Keratinocyte (primary cell): Measurements from ENCODE around the gene CREB3L1. TPM values are rescaled to one million over a fixed set of nuclear protein-coding genes. Genes with fewer than 3 reads are reported as not detected.

Experiments
- DNase-seq: peaks from one replicate; pipeline ENCODE4 v3.0.0-alpha.2; 2011; ENCODE audit warnings: low read depth, missing footprints, low spot score
- FAIRE-seq: peaks from 2 replicates; lab custom pipeline; 2011; peaks lifted over from hg19 to GRCh38; lab: Jason Lieb, UNC
- H2AFZ ChIP-seq: 2 replicates; pipeline ENCODE4 v1.6.0; 2012; ENCODE audit warnings: low read length, control low read depth, inconsistent platforms; ENCODE audit not compliant: control insufficient read depth
- H3K27ac ChIP-seq: 2 replicates; pipeline ENCODE4 v1.5.1; 2011; ENCODE audit warnings: low read length; ENCODE audit not compliant: control insufficient read depth, insufficient read depth
- H3K27me3 ChIP-seq: 3 replicates; pipeline ENCODE4 v1.6.0; 2011; ENCODE audit warnings: low read length; ENCODE audit not compliant: control insufficient read depth, insufficient read depth; ENCODE audit errors: extremely low read depth
- H3K36me3 ChIP-seq, 2 experiments: 2 replicates in 1 of 2; 3 replicates in 1 of 2; pipeline ENCODE4 v1.5.1; 2011; ENCODE audit warnings: low read length in 2 of 2, mild to moderate bottlenecking in 1 of 2; ENCODE audit not compliant: control insufficient read depth in 2 of 2, insufficient read depth in 2 of 2; ENCODE audit errors: extremely low read depth in 1 of 2
- H3K4me1 ChIP-seq: 3 replicates; pipeline ENCODE4 v1.5.1; 2011; ENCODE audit warnings: low read length; ENCODE audit not compliant: control insufficient read depth, insufficient read depth; ENCODE audit errors: extremely low read depth
- H3K4me2 ChIP-seq: 3 replicates; pipeline ENCODE4 v1.6.0; 2011; ENCODE audit warnings: low read depth, low read length; ENCODE audit not compliant: control insufficient read depth, insufficient read depth; ENCODE audit errors: extremely low read depth
- H3K4me3 ChIP-seq, 3 experiments: fragments of 200-600 bp in 1 of 3; sonication (generic) in 1 of 3; 2 replicates in 2 of 3; 3 replicates in 1 of 3; pipeline ENCODE4 v1.5.1; 2011 to 2016; ENCODE audit warnings: low read length in 3 of 3, mild to moderate bottlenecking in 3 of 3, control low read depth in 2 of 3, inconsistent platforms in 1 of 3, low read depth in 1 of 3, mixed read lengths in 1 of 3, mixed run types in 1 of 3, moderate library complexity in 1 of 3; ENCODE audit not compliant: control insufficient read depth in 2 of 3, insufficient read depth in 2 of 3; ENCODE audit errors: extremely low read depth in 1 of 3
- H3K79me2 ChIP-seq: 2 replicates; pipeline ENCODE4 v1.6.0; 2012; ENCODE audit warnings: low read length; ENCODE audit not compliant: control insufficient read depth, insufficient read depth
- H3K9ac ChIP-seq: 3 replicates; pipeline ENCODE4 v1.6.0; 2011; ENCODE audit warnings: low read length; ENCODE audit not compliant: control insufficient read depth, insufficient read depth; ENCODE audit errors: extremely low read depth
- H3K9me1 ChIP-seq: 3 replicates; pipeline ENCODE4 v1.6.0; 2011; ENCODE audit warnings: low read length; ENCODE audit not compliant: control insufficient read depth, insufficient read depth; ENCODE audit errors: extremely low read depth
- H3K9me3 ChIP-seq: 2 replicates; pipeline ENCODE4 v1.5.1; 2012; ENCODE audit warnings: low read depth, low read length; ENCODE audit not compliant: control insufficient read depth
- H4K20me1 ChIP-seq: 3 replicates; pipeline ENCODE4 v1.6.0; 2011; ENCODE audit warnings: low read length; ENCODE audit not compliant: control insufficient read depth, insufficient read depth; ENCODE audit errors: extremely low read depth
- EZH2 ChIP-seq: IDR thresholded peaks from one replicate; pipeline ENCODE4 v1.6.1; 2012; ENCODE audit warnings: inconsistent platforms, mild to moderate bottlenecking, low read length, moderate library complexity
- dilution Hi-C: fragments of 300-500 bp; cut with MboI; formaldehyde crosslinking; loops from one replicate; pipeline ENCODE4 v1.7.0; 2020; ENCODE audit warnings: low sequenced_read_pairs; ENCODE audit not compliant: extremely low pct_ligation_motif_present
- polyA plus RNA-seq, 5 experiments: library from polyadenylated mRNA; depleted of rRNA in 3 of 5; stranded (reverse) in 3 of 5; stranded (forward) in 1 of 5; unstranded in 1 of 5; fragments of >200 nt; gene quantifications; 1 replicate in 1 of 5; 2 replicates in 3 of 5; 3 replicates in 1 of 5; pipeline versions ENCODE4 v1.2.1 to v1.2.3, GENCODE V29; 2011 to 2012; ENCODE audit warnings: missing spikeins in 2 of 5, low read depth in 1 of 5, low replicate concordance in 1 of 5
- TF ChIP-seq, protein P1 (sequence below), 3 experiments: IDR thresholded peaks in 1 of 3; conservative IDR thresholded peaks in 1 of 3; optimal IDR thresholded peaks in 1 of 3; 2 replicates in 2 of 3; 3 replicates in 1 of 3; pipeline versions ENCODE3 to v1.5.1; 2011; ENCODE audit warnings: low read length in 3 of 3, mild to moderate bottlenecking in 3 of 3, moderate library complexity in 2 of 3, control low read depth in 1 of 3, inconsistent platforms in 1 of 3; ENCODE audit not compliant: insufficient read depth in 2 of 3; ENCODE audit errors: extremely low read depth in 1 of 3

CREB3L1 gene
- polyA plus RNA-seq, 1 donor (not counting 4 experiments of a cell fraction or from before 2014, with no cell fraction given): not detected

GRCh38 chr11:46285594-46286033, 8.2 kb downstream of the CREB3L1 start:
- H3K4me2 ChIP-seq: no peak overlapping the region
- dilution Hi-C loops: no loop called here
- H3K9me3 ChIP-seq: no peaks in the 10 kb centered on the region
- H3K27ac ChIP-seq: no peak overlapping the region
- no peak overlapping the region for H3K4me3 ChIP-seq
- H2AFZ ChIP-seq: no peak overlapping the region
- H3K9ac ChIP-seq: no peak overlapping the region
- TF ChIP-seq EZH2: no peak
- TF ChIP-seq, protein P1, sequence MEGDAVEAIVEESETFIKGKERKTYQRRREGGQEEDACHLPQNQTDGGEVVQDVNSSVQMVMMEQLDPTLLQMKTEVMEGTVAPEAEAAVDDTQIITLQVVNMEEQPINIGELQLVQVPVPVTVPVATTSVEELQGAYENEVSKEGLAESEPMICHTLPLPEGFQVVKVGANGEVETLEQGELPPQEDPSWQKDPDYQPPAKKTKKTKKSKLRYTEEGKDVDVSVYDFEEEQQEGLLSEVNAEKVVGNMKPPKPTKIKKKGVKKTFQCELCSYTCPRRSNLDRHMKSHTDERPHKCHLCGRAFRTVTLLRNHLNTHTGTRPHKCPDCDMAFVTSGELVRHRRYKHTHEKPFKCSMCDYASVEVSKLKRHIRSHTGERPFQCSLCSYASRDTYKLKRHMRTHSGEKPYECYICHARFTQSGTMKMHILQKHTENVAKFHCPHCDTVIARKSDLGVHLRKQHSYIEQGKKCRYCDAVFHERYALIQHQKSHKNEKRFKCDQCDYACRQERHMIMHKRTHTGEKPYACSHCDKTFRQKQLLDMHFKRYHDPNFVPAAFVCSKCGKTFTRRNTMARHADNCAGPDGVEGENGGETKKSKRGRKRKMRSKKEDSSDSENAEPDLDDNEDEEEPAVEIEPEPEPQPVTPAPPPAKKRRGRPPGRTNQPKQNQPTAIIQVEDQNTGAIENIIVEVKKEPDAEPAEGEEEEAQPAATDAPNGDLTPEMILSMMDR (optimal IDR thresholded peaks at IDR 0.05 in 1 of 3, IDR thresholded peaks at IDR 0.05 in 1 of 3, conservative IDR thresholded peaks at IDR 0.05 in 1 of 3; ENCODE audit: extremely low read depth in 1 of 3, insufficient read depth in 2 of 3, low read length in 3 of 3): no peak
- no peaks in the 10 kb centered on the region for H3K36me3 ChIP-seq
- H3K27me3 ChIP-seq: peaks cover 17% of the 10 kb centered on the region
- H3K4me1 ChIP-seq: no peaks in the 10 kb centered on the region
- H4K20me1 ChIP-seq: no peaks in the 10 kb centered on the region
- DNase-seq (no peak), FAIRE-seq (no peak)
- H3K79me2 ChIP-seq: no peaks in the 10 kb centered on the region
- H3K9me1 ChIP-seq: no peaks in the 10 kb centered on the region

- H3K4me3 ChIP-seq: no peak overlapping the region
- FAIRE-seq: no peak
These were observed 9.3 kb downstream of the CREB3L1 start for GRCh38 chr11:46286789-46287188.

More at GRCh38 chr11:46286789-46287188, 9.3 kb downstream of the CREB3L1 start:
- Histone ChIP-seq H3K27ac (no peak overlapping the region), H3K4me1 (no peaks in the 10 kb centered on the region), H3K9me1 (no peaks in the 10 kb centered on the region), H3K4me2 (no peak overlapping the region), H3K79me2 (no peaks in the 10 kb centered on the region), H3K9ac (no peak overlapping the region), H3K36me3 (no peaks in the 10 kb centered on the region), H3K27me3 (peaks cover 7% of the 10 kb centered on the region), H2AFZ (no peak overlapping the region), H3K9me3 (no peaks in the 10 kb centered on the region), H4K20me1 (no peaks in the 10 kb centered on the region)
- TF ChIP-seq, protein P1 (optimal IDR thresholded peaks at IDR 0.05 in 1 of 3, IDR thresholded peaks at IDR 0.05 in 1 of 3, conservative IDR thresholded peaks at IDR 0.05 in 1 of 3; ENCODE audit: extremely low read depth in 1 of 3, insufficient read depth in 2 of 3, low read length in 3 of 3): no peak
- no peak for TF ChIP-seq EZH2
- dilution Hi-C loops: no loop called here
- DNase-seq: no peak
